Activated naive CD8-positive, alpha-beta T cell treated with anti-CD3 and anti-CD28 coated beads for 36 hours (primary cell): Measurements from ENCODE around the gene SLC24A4. TPM values are rescaled to one million over a fixed set of nuclear protein-coding genes. Genes with fewer than 3 reads are reported as not detected.

Experiments used
- DNase-seq: peaks from one replicate; pipeline ENCODE4 v3.0.0; 2021
- H3K27ac Mint-ChIP-seq: one replicate; pipeline ENCODE4 v1.8.0; 2022; ENCODE audit warnings: mild to moderate bottlenecking, moderate library complexity, mixed read lengths
- H3K27me3 Mint-ChIP-seq: one replicate; pipeline ENCODE4 v1.8.0; 2022; ENCODE audit warnings: mild to moderate bottlenecking, mixed read lengths
- H3K36me3 Mint-ChIP-seq: one replicate; pipeline ENCODE4 v1.8.0; 2021; ENCODE audit warnings: mild to moderate bottlenecking, mixed read lengths
- H3K4me1 Mint-ChIP-seq: one replicate; pipeline ENCODE4 v1.8.0; 2021; ENCODE audit warnings: mixed read lengths
- H3K4me3 Mint-ChIP-seq: one replicate; pipeline ENCODE4 v1.8.0; 2022; ENCODE audit warnings: mild to moderate bottlenecking, moderate library complexity, mixed read lengths
- H3K9me3 Mint-ChIP-seq: one replicate; pipeline ENCODE4 v1.8.0; 2022; ENCODE audit warnings: mixed read lengths
- total RNA-seq, 2 experiments: library from RNA; stranded (reverse); gene quantifications; one replicate each; pipeline ENCODE4 v1.2.3, GENCODE V29; 2021

The SLC24A4 gene
- total RNA-seq, 2 experiments from 2014 or later, result 0.06 to 0.08 TPM

- Mint-ChIP-seq H3K27ac (no peak overlapping the region), H3K36me3 (no peaks in the 10 kb centered on the region), H3K4me3 (no peak overlapping the region), H3K27me3 (no peaks in the 10 kb centered on the region), H3K4me1 (peaks cover 11% of the 10 kb centered on the region), H3K9me3 (peaks cover 5% of the 10 kb centered on the region)
- DNase-seq, result no peak
These were observed 147.2 kb downstream of the SLC24A4 start for GRCh38 chr14:92470215-92470614.

GRCh38 chr14:92470811-92471210 lies 147.8 kb downstream of the SLC24A4 start:
- DNase-seq, result no peak
- H3K36me3 Mint-ChIP-seq, result no peaks in the 10 kb centered on the region
- H3K9me3 Mint-ChIP-seq, result peaks cover 5% of the 10 kb centered on the region
- no peak overlapping the region for H3K4me3 Mint-ChIP-seq
- H3K27ac Mint-ChIP-seq, result no peak overlapping the region
- no peaks in the 10 kb centered on the region for H3K27me3 Mint-ChIP-seq
- H3K4me1 Mint-ChIP-seq, result peaks cover 11% of the 10 kb centered on the region

GRCh38 chr14:92471919-92472318 lies 149.0 kb downstream of the SLC24A4 start:
- Mint-ChIP-seq H3K27me3 (no peaks in the 10 kb centered on the region), H3K4me3 (no peak overlapping the region), H3K4me1 (peaks cover 11% of the 10 kb centered on the region), H3K36me3 (no peaks in the 10 kb centered on the region), H3K9me3 (peaks cover 5% of the 10 kb centered on the region), H3K27ac (no peak overlapping the region)
- DNase-seq, result no peak

GRCh38 chr14:92472860-92473259 lies 149.9 kb downstream of the SLC24A4 start:
- Mint-ChIP-seq H3K4me3 (no peak overlapping the region), H3K4me1 (peaks cover 11% of the 10 kb centered on the region), H3K27me3 (no peaks in the 10 kb centered on the region), H3K27ac (no peak overlapping the region), H3K36me3 (no peaks in the 10 kb centered on the region), H3K9me3 (no peaks in the 10 kb centered on the region)
- no peak for DNase-seq

- H3K9me3 Mint-ChIP-seq, result no peaks in the 10 kb centered on the region
- H3K36me3 Mint-ChIP-seq, result no peaks in the 10 kb centered on the region
- no peak for DNase-seq
- no peaks in the 10 kb centered on the region for H3K27me3 Mint-ChIP-seq
- peaks cover 11% of the 10 kb centered on the region for H3K4me1 Mint-ChIP-seq
- H3K4me3 Mint-ChIP-seq, result no peak overlapping the region
- H3K27ac Mint-ChIP-seq, result no peak overlapping the region
These were observed 150.4 kb downstream of the SLC24A4 start for GRCh38 chr14:92473261-92473968.

- Mint-ChIP-seq H3K9me3 (peaks cover 1% of the 10 kb centered on the region), H3K27ac (no peak overlapping the region), H3K27me3 (no peaks in the 10 kb centered on the region), H3K4me3 (no peak overlapping the region), H3K36me3 (no peaks in the 10 kb centered on the region), H3K4me1 (peaks cover 11% of the 10 kb centered on the region)
- no peak for DNase-seq
These were observed 151.1 kb downstream of the SLC24A4 start for GRCh38 chr14:92473969-92474535.

GRCh38 chr14:92475037-92475436 lies 152.1 kb downstream of the SLC24A4 start:
- peaks cover 11% of the 10 kb centered on the region for H3K4me1 Mint-ChIP-seq
- no peak for DNase-seq
- no peaks in the 10 kb centered on the region for H3K36me3 Mint-ChIP-seq
- no peak overlapping the region for H3K4me3 Mint-ChIP-seq
- H3K27me3 Mint-ChIP-seq, result no peaks in the 10 kb centered on the region
- peaks cover 3% of the 10 kb centered on the region for H3K9me3 Mint-ChIP-seq
- H3K27ac Mint-ChIP-seq, result no peak overlapping the region

- H3K9me3 Mint-ChIP-seq, result peaks cover 3% of the 10 kb centered on the region
- no peak overlapping the region for H3K4me3 Mint-ChIP-seq
- H3K27me3 Mint-ChIP-seq, result no peaks in the 10 kb centered on the region
- peaks cover 11% of the 10 kb centered on the region for H3K4me1 Mint-ChIP-seq
- no peak for DNase-seq
- no peak overlapping the region for H3K27ac Mint-ChIP-seq
- H3K36me3 Mint-ChIP-seq, result no peaks in the 10 kb centered on the region
These were observed 152.7 kb downstream of the SLC24A4 start for GRCh38 chr14:92475451-92476187.

- no peak for DNase-seq
- Mint-ChIP-seq H3K9me3 (peaks cover 3% of the 10 kb centered on the region), H3K27ac (no peak overlapping the region), H3K4me3 (no peak overlapping the region), H3K4me1 (peaks cover under 1% of the 10 kb centered on the region), H3K27me3 (no peaks in the 10 kb centered on the region), H3K36me3 (no peaks in the 10 kb centered on the region)
These were observed 157.9 kb downstream of the SLC24A4 start for GRCh38 chr14:92480856-92481255.

GRCh38 chr14:92481386-92481785 lies 158.4 kb downstream of the SLC24A4 start:
- no peaks in the 10 kb centered on the region for H3K36me3 Mint-ChIP-seq
- DNase-seq, result no peak
- H3K27ac Mint-ChIP-seq, result no peak overlapping the region
- peaks cover 1% of the 10 kb centered on the region for H3K4me1 Mint-ChIP-seq
- H3K9me3 Mint-ChIP-seq, result peaks cover 3% of the 10 kb centered on the region
- no peaks in the 10 kb centered on the region for H3K27me3 Mint-ChIP-seq
- H3K4me3 Mint-ChIP-seq, result no peak overlapping the region

- Mint-ChIP-seq H3K4me3 (no peak overlapping the region), H3K36me3 (no peaks in the 10 kb centered on the region), H3K27ac (no peak overlapping the region), H3K27me3 (no peaks in the 10 kb centered on the region), H3K9me3 (peaks cover 3% of the 10 kb centered on the region), H3K4me1 (peaks cover 1% of the 10 kb centered on the region)
- DNase-seq, result no peak
These were observed 159.0 kb downstream of the SLC24A4 start for GRCh38 chr14:92481811-92482555.

- no peaks in the 10 kb centered on the region for H3K27me3 Mint-ChIP-seq
- no peak for DNase-seq
- H3K4me1 Mint-ChIP-seq, result peaks cover 3% of the 10 kb centered on the region
- H3K9me3 Mint-ChIP-seq, result peaks cover 3% of the 10 kb centered on the region
- H3K27ac Mint-ChIP-seq, result no peak overlapping the region
- no peak overlapping the region for H3K4me3 Mint-ChIP-seq
- no peaks in the 10 kb centered on the region for H3K36me3 Mint-ChIP-seq
These were observed 159.8 kb downstream of the SLC24A4 start for GRCh38 chr14:92482621-92483319.

GRCh38 chr14:92484132-92484823 lies 161.3 kb downstream of the SLC24A4 start:
- peaks cover 3% of the 10 kb centered on the region for H3K27me3 Mint-ChIP-seq
- no peak for DNase-seq
- H3K27ac Mint-ChIP-seq, result no peak overlapping the region
- H3K36me3 Mint-ChIP-seq, result no peaks in the 10 kb centered on the region
- H3K9me3 Mint-ChIP-seq, result no peaks in the 10 kb centered on the region
- H3K4me1 Mint-ChIP-seq, result peaks cover 3% of the 10 kb centered on the region
- no peak overlapping the region for H3K4me3 Mint-ChIP-seq

- Mint-ChIP-seq H3K27me3 (peaks cover 3% of the 10 kb centered on the region), H3K4me3 (no peak overlapping the region), H3K27ac (no peak overlapping the region), H3K9me3 (no peaks in the 10 kb centered on the region), H3K36me3 (no peaks in the 10 kb centered on the region), H3K4me1 (peaks cover 3% of the 10 kb centered on the region)
- no peak for DNase-seq
These were observed 163.9 kb downstream of the SLC24A4 start for GRCh38 chr14:92486881-92487280.
